IPS DF 19.7 (cell line): Measurements from ENCODE around the gene KRT79.
A peak's percentile ranks its signal among the peaks of the same experiment; 100 is the strongest.
"Not testable (repeated sequence)": the region's sequence is repeated elsewhere in the genome, so short reads cannot be mapped to it uniquely, and the experiment has no call there.

Source experiments
- DNase-seq: peaks from one replicate; pipeline ENCODE4 v3.0.0-alpha.2; 2013; ENCODE audit warnings: low read depth, low spot score

The KRT79 gene

GRCh38 chr12:52833922-52834726 lies at the start of gene KRT79:
KRT79 (minus strand) TSS chr12:52834311; CDS start chr12:52834260, 51 bp downstream.
- DNase-seq, result no peak

- not testable (repeated sequence) for DNase-seq
These were observed 46.4 kb upstream of the KRT79 start for GRCh38 chr12:52880499-52880898.

DNA sequence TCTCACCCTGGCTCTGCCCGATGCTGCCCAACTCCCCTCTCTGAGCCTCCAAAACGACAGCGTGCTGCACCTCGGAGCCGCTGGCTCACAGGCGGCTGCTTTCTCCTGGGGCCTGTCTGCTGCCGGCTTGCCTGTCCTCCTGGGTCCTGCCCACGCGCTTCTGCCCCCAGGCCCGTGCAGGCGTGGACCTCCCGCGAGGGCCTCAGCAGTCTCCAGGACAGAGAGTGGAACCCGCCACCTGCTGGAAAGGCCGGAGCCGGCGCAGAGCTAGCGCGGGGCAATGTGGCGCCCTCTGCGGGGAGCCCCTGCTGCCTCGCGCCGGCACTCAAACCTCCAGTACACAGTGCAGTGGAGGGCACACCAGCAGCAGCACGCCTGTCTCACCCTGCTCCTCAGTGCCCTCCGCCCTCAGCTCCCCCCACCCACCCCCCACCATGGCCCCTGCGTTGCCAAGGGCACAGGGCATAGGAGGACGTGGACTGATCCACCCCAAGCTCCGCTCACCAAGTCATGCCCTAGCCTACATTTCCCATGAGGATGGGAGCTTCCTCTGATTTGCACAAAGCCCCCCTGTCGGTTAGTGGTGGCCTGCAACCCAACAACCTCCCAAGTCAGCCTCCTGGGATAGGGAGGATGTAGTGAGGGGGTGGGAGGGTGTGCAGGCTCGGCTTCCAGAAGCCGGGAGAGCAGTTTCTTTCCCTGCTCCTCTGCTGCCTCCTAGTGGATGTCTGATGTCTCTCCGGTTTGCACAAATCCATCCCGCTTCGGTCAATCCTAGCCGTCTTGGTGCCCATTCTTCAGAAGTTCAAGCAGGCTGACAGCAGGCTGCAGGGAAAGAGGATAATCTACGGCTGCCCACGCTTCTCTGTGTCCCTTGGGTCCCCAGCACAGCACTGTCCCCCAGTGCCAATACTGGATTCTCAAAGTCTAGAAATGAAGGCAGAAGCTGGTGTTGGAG lies 45.6 kb upstream of the KRT79 start:
- DNase-seq, result peak; percentile 91

GRCh38 chr12:52878507-52879393 lies 44.6 kb upstream of the KRT79 start:
- DNase-seq, result no peak

DNA sequence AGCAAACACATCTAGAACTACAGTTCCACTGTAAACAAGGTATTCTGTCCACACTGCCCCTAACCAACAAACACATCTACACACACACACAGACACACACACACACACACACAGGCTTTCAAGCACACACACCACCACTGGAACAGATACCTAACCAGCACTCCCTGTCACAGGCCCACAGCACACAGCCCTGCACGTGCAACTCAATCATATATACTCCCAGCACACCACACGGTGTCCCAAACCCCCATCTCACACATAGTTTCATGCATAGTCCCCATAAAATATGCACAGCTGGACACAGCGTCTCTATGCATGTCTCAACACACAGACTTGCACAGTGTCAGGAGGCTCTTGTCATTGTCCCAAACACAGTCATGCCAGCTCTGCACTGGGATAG lies 43.1 kb upstream of the KRT79 start:
- DNase-seq, result no peak

GRCh38 chr12:52876372-52876771 lies 42.3 kb upstream of the KRT79 start:
- no peak for DNase-seq

GRCh38 chr12:52874573-52875435 lies 40.7 kb upstream of the KRT79 start:
- no peak for DNase-seq

DNA sequence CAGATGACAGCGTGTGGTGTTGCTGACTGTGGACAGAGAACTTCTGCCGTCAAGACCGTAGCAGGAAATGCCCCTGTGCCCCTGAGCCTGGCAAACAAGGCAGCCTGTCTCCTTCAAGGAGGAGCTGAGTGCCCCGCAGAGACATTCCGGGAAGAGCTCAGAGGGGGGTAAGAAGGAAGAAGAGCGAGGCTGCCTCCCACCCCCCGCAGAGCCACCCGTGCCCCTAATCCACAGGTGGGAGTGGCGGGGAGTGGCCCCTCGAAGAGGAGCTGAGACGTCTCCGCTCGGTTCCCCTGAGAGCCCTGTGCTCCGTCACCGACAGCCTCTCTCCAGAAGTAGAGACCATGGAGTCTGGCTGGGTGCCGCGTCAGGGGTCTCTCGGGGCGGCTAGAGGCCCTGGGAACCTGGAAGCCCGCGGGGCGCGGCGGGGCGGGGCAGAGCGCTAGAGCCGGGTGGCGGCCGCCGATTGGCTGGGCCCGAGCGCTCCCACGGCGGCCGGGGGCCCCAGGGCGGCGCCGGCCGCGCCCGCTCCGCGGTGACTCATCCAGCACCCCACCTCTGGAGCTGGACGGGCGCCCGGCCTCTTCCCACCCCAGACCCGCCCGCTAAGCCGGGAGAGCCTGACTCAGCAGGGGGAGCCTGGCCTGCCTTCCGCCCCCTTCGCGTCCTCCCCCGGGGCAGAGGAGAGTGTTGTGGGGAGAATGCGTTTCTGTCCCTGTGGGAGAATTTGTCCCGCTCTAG lies 39.9 kb upstream of the KRT79 start:
- no peak for DNase-seq

DNA sequence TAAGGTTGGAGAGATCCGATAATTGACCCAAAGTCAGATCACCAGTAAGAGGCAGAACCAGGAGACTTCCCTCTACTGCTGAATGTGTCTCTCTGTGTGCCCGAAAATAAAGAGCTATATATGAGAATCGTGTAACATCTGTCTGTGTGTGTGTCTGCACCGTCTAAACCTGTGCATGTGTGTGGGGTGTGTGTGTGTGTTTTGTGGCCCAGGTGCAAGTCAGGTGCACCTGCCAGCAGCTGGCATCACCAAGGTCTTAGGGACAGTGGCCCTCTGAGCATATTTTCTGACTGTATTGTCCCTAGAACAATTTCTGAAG lies 39.4 kb upstream of the KRT79 start:
- DNase-seq, result no peak

DNA sequence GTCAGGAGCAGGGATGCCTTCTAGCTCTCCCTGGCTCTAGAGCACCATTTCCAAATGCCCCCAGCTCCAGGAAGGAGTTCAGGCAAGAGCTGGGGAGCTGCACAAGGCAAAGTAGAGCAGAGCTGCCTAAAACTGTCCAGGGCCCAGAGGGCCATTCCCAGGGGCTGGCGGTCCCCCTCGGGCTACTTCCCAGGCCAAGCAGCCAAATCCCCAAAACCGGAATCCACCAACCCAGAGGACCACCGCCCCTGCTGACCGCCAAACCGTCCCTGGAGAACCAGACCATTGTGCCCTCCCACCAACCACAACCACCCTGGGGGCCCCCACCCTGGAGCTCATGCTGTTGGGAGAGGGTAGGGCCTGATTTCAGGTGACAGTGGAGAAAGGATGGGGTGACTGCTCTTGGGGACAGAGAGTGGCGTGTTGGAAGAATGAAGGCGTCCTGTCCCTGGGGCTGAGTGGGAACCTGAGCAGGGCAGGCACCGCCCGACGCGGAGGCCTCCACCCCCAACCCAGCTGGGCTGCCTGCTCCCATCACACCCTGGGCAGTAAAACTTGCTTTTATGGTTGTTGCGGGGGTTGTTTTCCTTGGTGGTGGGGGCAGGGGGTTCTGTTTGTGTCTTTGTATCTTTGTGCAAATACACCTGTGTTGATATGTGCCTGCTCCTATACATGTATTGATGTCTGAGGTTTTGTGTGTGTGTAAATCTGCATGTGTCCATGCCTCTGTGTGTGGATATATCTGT lies 38.7 kb upstream of the KRT79 start:
- DNase-seq, result no peak

GRCh38 chr12:52871291-52872039 lies 37.4 kb upstream of the KRT79 start:
- no peak for DNase-seq

GRCh38 chr12:52870361-52871290 lies 36.5 kb upstream of the KRT79 start:
- DNase-seq, result no peak

DNA sequence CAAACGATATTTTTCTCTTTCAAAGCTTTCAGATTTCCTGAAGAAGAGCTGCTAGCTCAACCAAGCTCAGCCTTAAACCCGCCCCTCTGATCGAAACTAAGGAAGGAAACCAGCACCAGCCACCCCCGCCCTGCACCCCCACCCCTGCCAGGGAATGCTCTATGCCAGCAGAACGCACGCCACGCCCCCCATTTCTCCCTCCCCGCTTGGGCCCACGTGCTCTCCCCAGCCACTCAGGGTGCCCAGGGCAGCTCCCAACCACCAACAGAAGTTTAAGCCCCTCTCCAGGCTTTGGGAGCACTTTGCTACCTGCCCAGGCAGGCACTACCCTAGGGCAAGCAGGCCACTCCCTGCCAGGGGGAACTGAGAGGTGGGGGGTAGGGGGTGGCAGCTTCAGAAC lies 33.5 kb upstream of the KRT79 start:
- DNase-seq, result no peak

DNA sequence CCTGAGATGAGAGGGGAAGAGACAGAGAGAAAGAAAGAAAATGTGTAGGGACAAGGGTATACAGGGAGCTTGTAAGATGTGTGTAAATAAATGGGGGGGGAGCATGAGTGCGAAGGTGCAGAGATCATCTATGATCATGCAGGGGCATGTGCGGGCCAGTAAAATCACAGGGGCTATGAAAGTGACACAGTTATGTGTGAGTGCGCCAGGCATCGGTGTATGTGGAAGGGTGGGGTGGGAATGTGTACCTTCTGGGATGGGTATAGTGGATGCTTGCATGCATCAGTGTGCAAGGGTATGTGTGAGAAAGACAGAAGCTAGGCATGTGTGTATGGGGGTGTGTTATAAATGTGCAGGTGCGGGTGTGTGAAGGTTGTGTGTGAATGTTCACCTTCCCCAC lies 33.0 kb upstream of the KRT79 start:
- no peak for DNase-seq

DNA sequence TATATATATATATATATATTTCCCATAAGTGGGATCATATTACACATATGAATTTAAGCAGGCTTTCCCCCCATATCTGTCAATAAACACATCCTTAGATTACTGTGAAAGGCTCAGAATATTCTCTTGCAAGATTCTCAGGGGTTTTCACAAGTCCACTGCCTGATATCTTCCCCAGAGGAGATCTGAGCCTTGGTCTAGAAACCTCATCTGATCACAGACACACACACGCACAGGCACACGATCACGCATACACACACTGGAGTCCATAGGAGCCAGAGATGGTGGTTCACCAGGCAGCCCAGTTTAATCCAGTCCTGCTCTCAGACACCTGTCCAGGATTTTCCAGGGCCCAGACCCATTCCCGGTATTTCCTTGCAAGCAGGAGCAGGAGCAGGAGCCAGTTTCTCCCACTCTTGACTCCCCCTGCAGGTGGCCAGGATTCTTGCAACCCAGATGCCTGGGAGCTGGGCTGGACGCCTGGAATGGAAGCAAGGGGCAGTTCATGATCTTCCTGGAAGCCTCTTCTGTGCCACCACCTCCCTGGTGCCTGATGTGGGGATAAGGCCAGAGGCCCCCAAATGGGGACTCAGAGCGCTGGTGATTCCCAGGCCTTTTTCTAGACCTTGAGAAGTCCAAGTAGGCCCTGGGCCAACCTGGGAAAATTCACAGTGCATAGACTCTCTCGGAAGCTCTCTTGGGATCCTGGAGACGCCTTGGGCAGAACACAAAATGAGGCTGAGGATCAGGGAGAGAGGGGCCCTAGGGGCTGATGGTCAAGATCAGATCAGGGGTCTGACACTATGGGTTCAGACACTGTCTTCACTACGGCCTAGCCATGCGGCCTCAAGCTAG lies 31.2 kb upstream of the KRT79 start:
- DNase-seq, result no peak

DNA sequence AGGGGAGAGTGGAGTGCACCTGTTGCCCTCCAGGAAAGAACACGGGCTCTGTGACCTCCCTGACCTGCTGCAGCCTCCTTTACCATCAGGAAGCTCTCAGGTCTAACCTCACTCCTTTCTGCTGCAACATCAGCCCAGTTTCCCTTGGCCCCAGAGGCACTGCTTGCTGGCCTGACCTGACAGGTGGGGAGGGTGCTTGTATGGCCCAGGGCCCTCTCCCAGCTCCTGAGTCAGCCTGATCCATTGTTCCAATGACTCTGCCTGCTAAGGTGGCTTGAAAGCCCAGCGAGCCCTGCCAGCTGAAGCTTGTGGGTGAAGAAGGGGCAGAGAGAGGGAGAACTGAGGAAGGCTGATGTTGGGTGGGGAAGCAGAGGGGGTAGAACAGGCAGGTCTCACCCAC lies 27.9 kb upstream of the KRT79 start:
- no peak for DNase-seq

- no peak for DNase-seq
These were observed 27.4 kb upstream of the KRT79 start for GRCh38 chr12:52861511-52861910.
